KMS-11 (cell line): ENCODE data around the gene KRTAP4-7.

Source experiments
- H2AFZ ChIP-seq: fragments of 200-600 bp; sonication (generic); 2 replicates; pipeline ENCODE4 v1.6.1; 2016; ENCODE audit warnings: antibody characterized with exemption, mixed run types, low read depth
- H3K27ac ChIP-seq: fragments of 200-600 bp; sonication (generic); 2 replicates; pipeline ENCODE4 v1.6.1; 2016; ENCODE audit warnings: mild to moderate bottlenecking, mixed run types
- H3K27me3 ChIP-seq: fragments of 200-600 bp; sonication (generic); 2 replicates; pipeline ENCODE4 v1.6.1; 2017; ENCODE audit warnings: mild to moderate bottlenecking, low read depth, mixed run types, moderate library complexity; ENCODE audit not compliant: insufficient read depth
- H3K36me3 ChIP-seq: fragments of 200-600 bp; sonication (generic); 2 replicates; pipeline ENCODE4 v1.6.1; 2017; ENCODE audit warnings: mild to moderate bottlenecking, mixed run types; ENCODE audit not compliant: insufficient read depth
- H3K4me1 ChIP-seq: fragments of 200-600 bp; sonication (generic); 2 replicates; pipeline ENCODE4 v1.6.1; 2016; ENCODE audit warnings: mild to moderate bottlenecking, low read depth, mixed run types; ENCODE audit not compliant: poor library complexity, severe bottlenecking
- H3K4me2 ChIP-seq: fragments of 200-600 bp; sonication (generic); 2 replicates; pipeline ENCODE4 v1.7.0; 2016; ENCODE audit warnings: mild to moderate bottlenecking, mixed run types
- H3K4me3 ChIP-seq: fragments of 200-600 bp; sonication (generic); IDR thresholded peaks from 2 replicates; pipeline ENCODE4 v1.6.1; 2017; ENCODE audit warnings: low read depth, low read length, mixed read lengths; ENCODE audit not compliant: insufficient read depth
- H3K79me2 ChIP-seq: fragments of 200-600 bp; sonication (generic); 2 replicates; pipeline ENCODE4 v1.6.1; 2016; ENCODE audit warnings: low read depth, mixed run types; ENCODE audit not compliant: insufficient read depth
- H3K9ac ChIP-seq: fragments of 200-600 bp; sonication (generic); 2 replicates; pipeline ENCODE4 v1.6.1; 2016; ENCODE audit warnings: mild to moderate bottlenecking, mixed run types
- H4K20me1 ChIP-seq: fragments of 200-600 bp; sonication (generic); 2 replicates; pipeline ENCODE4 v1.6.1; 2016; ENCODE audit warnings: mild to moderate bottlenecking, mixed run types; ENCODE audit not compliant: insufficient read depth
- TF ChIP-seq, protein P1 (sequence below): fragments of 200-600 bp; sonication (generic); conservative IDR thresholded peaks from 2 replicates; pipeline ENCODE4 v1.6.1; 2017; ENCODE audit warnings: low read depth, mild to moderate bottlenecking, antibody characterized with exemption, low read length, moderate library complexity, mixed read lengths

KRTAP4-7 gene

DNA sequence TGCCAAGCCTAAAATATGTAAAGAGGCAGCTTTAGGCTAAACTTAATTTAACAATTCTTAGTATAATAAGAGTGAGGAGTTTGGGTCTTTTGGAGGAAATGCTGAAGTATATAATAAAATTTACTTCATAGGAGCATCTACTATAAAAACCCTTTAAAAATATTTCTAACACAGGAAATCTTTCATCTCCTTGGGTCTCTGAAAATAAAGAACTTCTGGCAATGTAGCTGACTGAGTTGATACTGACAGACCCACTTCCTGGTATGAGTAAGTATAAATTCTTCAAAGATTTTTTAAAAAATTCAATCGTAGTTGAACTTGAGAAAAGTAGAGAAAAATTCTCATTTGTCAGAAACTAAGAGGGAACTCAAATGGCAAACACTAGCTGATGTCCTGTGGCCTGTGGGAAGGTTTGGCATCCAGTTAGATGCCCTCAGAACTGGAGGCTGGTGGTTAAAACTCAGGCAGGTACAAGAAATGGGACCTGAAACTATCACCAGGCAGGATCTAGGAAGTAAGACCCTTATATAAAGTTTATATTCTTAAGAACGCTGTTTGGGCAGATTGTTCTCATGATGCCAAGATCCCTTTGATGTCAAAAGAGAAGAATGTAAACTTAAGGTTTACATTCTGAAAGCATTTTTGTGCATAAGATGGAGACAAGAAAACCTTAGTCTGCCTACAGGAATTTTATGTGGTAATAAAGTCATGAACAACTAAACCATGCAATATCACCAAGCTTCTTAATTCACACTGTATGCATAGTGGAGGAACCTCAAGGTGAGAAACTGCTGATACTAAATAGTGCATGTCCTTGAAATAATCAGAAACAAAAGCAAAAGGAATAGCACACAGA, 50.2 kb downstream of the KRTAP4-7 start:
- H2AFZ ChIP-seq, result no peak overlapping the region
- H3K9ac ChIP-seq, result no peak overlapping the region
- H3K4me1 ChIP-seq, result no peaks in the 10 kb centered on the region
- H3K4me3 ChIP-seq, result no peak overlapping the region
- no peak overlapping the region for H3K4me2 ChIP-seq
- no peaks in the 10 kb centered on the region for H4K20me1 ChIP-seq
- no peaks in the 10 kb centered on the region for H3K36me3 ChIP-seq
- TF ChIP-seq, protein P1, sequence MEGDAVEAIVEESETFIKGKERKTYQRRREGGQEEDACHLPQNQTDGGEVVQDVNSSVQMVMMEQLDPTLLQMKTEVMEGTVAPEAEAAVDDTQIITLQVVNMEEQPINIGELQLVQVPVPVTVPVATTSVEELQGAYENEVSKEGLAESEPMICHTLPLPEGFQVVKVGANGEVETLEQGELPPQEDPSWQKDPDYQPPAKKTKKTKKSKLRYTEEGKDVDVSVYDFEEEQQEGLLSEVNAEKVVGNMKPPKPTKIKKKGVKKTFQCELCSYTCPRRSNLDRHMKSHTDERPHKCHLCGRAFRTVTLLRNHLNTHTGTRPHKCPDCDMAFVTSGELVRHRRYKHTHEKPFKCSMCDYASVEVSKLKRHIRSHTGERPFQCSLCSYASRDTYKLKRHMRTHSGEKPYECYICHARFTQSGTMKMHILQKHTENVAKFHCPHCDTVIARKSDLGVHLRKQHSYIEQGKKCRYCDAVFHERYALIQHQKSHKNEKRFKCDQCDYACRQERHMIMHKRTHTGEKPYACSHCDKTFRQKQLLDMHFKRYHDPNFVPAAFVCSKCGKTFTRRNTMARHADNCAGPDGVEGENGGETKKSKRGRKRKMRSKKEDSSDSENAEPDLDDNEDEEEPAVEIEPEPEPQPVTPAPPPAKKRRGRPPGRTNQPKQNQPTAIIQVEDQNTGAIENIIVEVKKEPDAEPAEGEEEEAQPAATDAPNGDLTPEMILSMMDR, result no peak
- H3K79me2 ChIP-seq, result no peaks in the 10 kb centered on the region
- no peak overlapping the region for H3K27ac ChIP-seq
- H3K27me3 ChIP-seq, result no peaks in the 10 kb centered on the region
